Muscle of arm (tissue), 12 donors: Measurements from ENCODE around the gene NPPC. TPM values are rescaled to one million over a fixed set of nuclear protein-coding genes. Genes with fewer than 3 reads are reported as not detected.
"Not testable (repeated sequence)": the region's sequence is repeated elsewhere in the genome, so short reads cannot be mapped to it uniquely, and the experiment has no call there.

Experiments
- DNase-seq: peaks from one replicate; pipeline ENCODE4 v3.0.0-alpha.2; 2013
- polyA plus RNA-seq, 12 donors: library from polyadenylated mRNA; unstranded; fragments of 120-200 nt; gene quantifications; one replicate each; pipeline ENCODE4 v1.2.1, GENCODE V29; 2013; ENCODE audit not compliant: insufficient read length in 12 of 12

The NPPC gene
- polyA plus RNA-seq, 12 donors: 1.8 to 5.0 (median 2.7) TPM; not detected in 2

DNA sequence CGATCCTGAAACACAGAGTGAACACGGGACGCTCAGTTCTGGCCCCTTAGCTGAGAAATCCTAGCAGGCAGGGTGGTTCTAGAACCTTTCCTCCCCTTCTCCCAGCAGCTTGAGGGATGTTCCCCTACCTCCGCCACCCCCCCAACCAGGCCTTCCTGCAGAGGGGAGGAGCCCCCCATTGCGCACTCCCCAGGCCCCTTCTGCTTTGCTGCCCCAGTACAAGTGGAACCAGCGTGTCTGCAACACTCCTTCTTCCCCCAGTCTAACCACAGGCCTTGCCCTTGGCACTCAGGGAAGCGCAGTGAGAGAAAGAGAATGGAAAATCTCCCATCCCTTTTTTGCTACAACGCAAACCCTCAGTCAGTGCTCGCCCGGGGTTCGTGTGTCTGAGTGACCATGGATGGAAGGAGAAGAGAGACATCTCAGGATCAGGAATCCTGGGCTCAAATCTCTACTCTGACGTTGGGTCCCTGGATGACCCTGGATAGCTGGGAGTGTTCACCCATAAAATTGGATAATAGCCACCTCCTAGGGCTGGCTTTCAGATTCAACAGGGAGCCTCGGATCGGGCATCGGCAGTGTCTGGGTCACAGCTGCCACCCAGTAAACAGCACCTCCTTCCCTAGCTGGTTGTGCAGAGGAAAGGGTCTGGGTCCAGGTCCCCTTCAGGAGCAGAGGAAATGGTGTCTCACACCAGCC is 3.7 kb downstream of the NPPC start:
- no peak for DNase-seq

DNA sequence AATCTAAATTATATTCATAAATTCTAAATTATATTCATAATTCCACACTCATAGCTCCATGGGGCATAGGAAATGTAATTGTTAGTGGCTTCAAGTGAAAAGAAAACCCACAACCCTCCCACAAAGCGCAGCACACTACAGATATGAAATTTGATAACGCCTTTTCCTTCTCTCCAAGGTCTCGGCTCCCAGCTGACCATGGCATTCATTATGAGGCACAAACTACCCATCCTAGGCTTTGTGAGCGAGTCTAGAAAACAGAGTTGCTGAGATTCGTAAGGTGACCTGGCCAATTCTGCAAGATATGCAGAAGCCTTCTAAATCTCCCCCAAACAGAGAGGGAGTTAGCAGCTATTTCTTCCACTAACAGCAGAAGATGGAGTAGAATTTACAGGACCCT is 5.4 kb downstream of the NPPC start:
- no peak for DNase-seq

DNA sequence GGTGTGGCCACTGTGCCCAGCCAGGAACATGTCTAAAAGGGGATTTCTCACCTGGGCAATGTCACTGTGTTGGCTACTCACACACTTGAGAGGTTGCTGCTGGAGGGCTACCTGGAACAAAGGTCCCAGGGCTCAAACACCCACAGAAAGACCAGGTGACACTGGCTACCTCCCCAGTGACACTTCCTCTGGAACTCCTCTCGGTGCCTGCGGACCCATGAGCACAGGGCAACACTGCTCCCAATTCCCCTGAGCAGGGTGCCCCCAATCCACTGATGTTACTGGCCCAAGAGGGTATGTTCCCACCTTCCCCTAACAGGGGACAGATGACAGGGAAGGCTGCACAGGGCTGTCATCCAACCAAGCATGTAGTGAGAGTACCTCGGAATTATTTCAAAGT is 5.8 kb downstream of the NPPC start:
- no peak for DNase-seq

DNA sequence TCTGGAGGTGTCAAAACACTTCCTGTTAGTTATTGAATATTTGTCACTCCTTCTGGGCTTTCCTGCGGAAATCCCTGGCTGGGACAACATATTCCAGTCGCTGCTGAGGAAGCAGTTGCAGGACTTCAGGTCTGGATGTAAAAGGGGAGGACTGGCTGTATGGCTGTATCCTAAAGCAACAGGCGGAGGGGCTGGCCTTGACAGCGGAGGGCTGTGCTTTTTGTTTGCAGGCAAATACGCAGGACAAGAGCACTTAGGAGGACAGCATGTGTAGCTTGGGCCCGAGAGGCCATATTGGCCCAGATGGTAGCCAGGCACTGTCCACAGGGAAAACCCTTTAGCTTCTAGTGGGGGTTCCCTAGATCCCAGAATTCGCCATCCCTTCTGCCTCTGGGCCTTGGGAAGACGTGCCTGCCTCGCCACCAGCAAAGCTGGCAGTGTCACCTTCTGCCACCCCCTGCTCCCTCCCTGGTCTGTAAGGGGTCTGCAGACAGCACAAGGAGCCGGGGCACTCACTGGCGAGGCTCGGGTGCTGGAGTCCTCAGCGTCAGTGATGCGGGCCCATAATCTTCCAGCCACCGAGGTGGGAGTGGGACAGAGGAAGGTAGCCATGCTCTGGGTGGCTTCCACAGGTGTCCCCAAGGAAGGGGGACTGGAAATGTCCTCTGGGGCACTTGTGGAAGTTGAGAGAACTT is 6.7 kb downstream of the NPPC start:
- no peak for DNase-seq

DNA sequence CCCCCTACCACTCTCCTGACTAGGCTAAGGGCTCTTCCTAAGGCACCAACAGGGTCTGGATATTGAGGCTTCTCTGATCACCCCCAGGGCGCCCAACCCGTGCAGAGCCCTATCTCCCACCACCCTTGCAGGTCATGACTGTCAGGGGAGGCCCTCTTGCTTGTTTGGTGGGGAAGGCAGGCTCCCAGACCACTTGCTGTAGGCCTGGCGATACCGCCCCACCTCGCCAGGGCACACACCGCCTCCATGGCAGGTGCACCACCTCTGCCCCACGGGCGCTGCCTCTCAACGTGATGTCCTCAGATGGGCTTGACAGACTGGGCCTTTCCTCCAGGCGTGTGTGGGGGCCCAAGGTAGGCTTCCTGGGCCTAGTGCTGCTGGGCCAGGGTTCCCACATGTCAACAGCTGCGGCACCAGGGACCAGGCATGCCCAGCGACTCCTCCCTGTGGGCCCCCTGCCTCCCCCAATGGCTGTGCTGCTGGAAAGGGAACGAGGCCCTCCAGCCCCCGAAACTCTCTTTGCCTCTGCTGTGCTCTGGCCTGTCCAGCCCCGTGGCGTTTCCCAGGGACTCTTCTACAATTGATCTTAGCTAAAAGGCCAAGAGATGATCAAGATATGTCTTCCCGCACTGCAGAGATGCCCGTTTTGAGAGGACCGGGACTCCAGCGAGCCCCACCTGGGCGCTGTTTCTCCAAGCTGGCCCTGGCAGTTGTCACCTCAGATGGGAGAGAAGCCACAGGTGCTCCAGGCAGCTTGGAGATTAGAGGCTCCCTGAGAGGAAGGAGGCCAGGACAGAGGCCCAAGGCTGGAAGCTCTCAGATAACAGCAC is 7.5 kb downstream of the NPPC start:
- DNase-seq: no peak

DNA sequence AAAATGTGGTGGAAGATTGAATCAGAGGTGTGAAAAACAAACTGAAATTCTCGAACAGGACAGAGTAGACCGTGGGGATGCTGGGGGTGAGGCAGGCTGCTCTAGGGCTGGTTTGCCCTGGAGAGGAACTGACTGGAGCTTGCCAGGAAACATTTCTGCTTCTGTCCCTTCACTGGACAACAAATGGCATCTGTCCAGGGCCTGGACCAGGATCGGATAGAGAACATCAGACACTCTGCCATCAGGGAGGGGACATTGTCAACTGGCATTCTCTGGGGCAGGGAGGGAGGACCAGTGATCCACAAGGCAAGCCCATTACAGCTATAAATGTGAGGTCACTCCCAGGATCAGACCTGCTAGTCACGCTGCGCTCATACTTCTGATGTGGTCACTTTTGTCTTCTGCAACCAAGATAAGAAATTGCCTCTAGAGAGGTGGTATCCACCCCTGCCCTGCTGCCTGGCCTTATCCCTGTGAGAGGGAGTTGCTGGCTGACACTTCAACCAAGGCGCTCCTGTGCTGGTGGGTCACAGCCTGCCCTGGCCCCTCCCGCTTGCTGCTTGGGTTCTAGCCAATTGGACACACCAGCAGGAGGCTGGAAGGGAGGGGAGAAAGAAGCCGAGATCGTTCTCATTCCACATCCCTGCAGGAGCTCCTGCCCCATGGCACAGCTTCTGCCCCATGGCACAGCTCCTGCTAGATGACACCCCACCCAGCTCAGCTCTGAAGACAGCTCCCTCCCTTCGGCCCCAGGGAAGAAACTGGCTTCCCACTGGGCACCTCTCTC is 8.7 kb downstream of the NPPC start:
- DNase-seq: no peak

DNA sequence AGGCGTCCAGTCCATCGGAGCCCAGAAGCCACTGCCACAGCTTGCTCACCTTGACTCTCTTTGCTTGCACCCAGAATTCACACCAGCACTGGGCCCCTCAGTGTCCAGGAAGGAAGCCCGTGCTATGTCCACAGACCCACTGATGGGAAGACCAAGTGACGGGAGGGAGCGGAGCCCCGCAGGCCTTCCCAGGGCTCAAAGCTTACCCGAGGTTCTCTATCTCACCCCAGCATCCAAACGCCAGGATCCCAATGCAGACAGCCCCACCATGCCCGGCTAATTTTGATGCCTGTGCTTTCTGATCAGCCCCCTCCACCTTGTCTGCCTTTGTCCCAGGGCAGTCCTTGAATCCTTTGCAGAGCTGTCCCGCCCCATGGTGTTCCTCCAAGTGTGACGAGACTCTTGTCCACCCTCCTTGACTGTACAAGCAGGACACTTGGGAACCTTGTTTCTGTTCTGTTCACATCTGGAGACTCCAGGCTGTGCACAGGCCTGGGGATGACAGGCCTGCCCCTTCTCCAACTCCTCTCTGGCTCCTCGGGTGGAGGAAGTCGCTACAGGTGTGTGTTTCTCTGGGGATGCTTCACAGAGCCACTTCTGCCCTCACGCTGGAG is 12.0 kb downstream of the NPPC start:
- DNase-seq: no peak

DNA sequence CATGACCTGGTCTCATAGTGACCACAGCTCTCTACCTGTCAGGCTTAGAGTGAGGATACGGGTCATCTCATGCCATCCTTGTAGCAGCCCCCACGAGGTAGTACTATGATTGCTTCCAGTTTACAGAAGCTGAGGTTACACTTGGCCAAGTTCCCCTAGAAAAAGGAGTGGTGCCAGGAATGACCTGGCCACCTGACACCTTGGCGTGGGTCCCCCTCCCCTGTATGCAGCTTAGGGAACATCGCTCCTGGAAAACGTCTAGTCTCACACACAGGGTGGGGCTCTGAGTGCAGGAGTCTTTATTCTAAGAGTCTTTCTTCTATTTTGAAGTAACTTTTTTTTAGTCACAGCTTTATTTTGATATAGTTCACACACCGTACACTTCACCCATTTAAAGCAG is 14.8 kb downstream of the NPPC start:
- DNase-seq: no peak

DNA sequence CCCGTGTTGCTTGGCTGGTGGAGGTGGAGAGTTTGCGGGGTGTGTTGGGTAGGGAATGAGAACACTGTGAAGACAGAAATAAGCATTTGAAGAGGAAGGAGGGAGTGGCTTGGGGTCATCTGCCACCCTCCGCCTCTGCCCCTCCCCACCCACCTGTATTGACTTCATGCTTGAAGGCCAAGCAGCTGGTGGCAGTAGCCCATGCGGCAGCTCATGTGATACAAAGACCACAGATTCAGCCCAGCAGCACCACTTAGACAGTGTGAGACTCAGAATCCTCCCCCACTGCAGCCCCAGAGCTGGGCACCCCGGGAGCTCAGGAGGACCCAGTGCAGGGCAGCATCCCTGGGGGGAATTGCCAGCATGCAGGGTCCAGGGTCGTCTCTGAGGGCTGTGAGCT is 15.4 kb downstream of the NPPC start:
- no peak for DNase-seq

DNA sequence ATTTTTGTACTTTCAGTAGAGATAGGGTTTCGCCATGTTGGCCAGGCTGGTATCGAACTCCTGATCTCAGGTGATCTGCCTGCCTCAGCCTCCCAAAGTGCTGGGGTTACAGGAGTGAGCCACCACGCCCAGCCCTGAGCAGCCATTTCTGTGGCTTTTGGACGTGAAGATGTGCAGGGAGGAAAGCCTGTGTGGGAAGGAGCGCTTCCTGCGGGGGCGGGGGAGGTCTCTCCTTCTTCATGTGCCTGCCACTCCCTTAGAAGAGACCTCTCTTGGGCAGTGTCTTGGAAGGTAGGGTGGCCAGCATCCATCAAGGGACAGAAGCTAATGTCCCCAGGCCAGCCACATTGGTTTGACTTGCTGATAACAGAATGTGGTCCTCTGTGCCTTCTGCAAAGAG is 16.0 kb downstream of the NPPC start:
- not testable (repeated sequence) for DNase-seq

DNA sequence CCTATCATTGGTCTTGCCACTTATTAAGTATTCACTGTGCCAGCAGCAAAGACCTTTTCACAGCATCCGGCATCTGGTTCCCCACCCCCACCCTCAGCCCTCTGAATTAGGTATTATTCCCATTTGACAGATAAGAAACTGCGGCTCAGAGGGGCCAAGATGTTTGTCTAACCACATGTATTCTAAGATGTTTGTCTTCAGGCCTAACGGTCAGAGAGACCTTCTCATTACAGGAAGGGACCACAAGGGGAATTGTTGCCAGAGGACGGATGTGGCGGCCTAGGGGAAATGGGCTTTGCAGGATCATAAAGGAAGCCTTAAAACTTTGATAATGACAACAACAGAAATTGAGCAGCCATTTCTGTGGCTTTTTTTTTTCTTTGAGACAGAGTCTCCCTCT is 16.6 kb downstream of the NPPC start:
- no peak for DNase-seq

DNA sequence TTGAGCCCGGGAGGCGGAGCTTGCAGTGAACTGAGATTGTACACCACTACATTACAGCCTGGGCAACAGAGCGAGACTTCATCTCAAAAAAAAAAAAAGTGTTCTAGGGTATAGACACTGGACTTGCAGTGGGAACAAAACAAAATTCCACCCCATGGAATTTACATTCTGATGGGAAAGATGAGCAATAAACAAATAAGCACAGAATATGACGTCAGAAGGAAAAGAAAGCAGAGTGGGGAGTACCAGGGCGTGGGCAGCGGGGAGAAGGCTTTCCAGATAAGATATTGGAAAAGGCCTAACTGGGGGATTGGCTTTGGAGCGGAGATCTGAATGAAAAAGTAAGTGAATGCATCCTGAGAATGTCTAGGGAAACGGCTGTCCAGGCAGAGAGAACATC is 17.6 kb downstream of the NPPC start:
- no peak for DNase-seq

DNA sequence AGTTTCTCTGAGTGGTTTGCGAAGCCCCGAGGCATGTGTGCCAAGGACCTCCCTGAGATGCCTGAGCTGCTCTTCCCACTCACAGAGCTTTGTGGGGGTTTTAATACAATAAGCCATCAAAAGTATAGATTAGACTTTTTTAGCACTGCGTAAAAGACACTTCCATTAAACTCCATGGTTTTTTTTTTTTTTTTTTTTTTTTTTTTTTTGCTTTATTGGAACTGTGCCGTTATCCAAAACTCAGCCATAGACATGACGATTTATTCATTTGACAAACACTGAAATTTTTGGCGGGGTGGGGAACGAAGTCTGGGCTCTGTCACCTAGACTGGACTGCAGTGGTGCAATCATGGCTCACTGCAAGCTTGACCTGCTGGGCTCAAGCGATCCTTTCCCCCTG is 18.4 kb downstream of the NPPC start:
- DNase-seq: no peak

DNA sequence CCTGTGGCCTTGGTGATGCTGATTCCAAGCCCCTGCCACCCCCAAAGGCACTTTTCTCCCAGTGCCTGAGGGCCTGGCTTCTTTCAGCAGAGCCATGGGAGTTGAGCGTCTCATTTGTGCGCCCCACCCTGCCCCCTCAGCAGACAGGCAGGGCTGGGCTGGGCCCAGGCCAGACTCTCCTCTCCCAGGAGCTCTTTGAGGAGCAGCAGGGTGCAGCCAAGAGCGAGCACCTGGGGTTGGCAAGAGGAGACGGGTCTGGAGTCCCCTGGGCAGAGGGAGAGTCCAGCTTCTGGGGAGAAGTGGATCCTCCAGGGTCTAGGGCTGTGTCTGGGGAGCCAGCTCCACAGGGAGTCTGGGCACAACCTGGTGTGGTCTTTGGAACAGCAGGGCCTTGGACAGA is 21.2 kb downstream of the NPPC start:
- no peak for DNase-seq

DNA sequence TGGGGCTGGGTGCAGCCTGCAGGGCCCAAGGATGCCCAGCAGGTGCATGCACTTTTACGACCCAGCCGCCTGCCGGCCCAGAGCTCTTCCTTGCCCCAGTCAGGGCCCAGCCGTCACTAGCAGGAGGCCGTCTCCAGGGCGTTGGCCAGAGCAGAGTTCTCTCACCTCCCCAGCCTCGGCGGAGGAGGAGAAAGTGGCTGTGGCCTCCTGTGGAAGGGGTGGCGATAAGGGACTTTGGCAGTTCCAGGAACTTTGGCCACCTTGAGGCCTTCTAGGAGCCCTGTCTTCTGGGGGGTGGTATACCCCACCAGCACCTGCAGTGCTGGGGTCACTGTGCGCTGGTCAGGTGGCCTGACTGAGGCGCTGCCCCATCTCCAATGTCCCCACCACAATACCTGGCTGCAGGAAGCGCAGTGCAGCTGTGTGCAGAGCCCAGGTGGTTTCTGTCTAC is 22.0 kb downstream of the NPPC start:
- DNase-seq: no peak

DNA sequence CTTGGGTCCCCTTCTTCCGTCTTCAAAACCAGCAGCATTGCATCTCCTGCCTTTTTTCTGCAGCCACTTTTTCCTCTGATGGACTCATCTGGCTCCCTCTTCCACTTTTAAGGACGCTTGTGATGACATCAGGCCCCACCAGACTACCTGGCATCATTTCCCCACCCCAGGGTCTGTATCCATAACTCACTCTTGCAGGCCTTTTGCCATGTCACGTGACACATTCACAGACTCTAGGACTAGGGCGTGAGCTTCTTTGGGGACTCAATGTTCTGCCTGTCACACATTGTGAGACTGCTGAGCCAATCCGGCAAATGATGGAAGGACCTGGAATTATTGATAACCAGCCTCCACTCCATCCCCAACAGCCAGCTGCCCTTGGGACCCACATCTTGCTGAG is 23.6 kb downstream of the NPPC start:
- no peak for DNase-seq

DNA sequence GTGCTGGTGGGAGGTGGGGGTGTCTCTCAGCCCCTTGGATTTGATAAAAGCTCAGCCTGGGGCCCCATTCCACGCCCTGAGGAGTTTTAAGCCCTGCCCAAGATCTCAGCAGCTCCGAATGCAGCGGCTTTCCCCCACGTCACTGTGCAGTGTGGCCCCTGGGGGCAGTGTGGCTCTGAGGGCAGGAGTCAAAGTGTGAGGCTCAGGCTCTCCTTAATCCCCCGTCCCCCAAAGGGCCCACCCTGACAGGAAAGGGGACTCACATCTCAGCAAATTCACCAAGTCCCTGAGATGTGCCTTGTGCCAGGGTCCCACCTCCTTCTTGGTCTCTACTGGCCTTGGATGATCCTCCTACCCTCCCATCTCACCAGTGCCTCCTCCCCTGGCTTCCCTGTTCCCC is 25.2 kb downstream of the NPPC start:
- no peak for DNase-seq

DNA sequence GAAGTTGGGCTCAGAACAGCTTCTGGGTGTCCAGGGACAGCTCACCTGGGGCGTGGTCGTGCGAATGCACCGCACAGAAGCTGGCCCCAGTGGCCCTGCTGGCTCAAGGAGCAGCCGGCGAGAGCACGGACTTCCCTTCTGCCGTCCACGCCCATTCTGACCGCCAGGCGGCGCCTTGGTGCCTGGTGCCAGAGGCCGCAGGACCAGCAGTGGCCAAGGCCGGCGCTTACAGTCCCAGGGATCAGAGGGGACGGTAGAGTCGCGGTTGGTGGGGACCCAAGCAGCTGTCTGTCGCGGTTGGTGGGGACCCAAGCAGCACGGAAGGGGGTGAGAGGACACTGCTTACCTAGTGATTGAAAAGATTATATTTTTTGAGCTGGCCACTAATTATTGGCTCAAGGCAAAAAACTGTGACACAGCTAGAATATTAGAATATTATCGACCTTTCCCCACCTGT is 25.7 kb downstream of the NPPC start:
- peak; percentile 33 for DNase-seq

DNA sequence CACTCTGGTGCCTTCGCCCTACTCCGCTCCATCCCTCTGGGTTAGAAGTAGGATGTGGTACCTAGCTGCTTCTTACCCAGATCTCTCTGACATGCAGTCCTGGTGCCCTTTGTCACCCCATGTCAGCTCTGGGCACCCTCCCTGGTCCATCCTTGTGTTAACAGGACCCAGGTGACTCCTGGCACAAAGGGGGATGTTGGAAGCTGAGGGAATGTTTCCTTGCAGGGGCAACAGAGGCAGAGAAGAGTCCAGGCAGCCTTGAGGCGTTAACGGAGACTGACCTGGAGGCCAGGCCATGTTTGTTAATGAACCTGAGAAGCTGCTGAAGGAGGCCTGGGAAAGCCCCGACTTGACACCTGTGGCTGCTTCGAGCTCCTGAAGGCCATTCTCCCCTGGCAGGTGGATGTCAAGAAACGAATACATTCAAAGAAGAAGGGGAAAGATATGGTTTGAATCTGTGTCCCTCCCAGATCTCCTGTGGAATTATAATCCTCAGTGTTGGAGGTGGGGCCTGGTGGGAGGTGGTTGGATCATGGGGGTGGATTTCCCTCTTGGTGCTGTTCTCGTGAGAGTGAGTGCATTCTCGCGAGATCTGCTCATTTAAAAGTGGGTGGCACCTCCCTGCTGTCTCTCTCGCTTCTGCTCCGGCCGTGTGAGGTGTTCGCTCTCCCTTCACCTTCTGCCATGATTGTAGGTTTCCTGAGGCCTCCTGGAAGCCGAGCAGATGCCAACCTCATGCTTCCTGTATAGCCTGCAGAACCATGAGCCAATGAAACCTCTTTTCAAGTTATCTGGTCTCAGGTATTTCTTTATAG is 31.4 kb downstream of the NPPC start:
- DNase-seq: no peak

DNA sequence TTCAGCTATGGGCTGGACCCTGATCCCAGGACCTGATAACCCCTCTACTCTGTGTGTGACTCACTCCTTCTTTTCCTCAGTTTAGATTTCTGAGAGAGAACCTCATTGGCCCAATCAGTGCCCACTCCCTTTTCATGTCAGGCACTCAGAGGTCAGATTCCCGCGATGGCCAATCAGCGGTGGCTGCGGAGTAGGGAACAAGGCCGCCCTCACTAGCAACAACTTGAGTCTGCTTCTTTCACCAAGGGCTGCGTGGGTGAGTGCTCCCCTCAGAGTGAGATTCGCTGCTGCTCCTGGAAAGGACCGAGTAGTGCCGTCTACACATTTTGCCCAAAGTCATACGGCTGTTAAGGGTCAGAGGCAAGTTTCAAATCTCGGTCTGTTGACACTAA is 34.7 kb downstream of the NPPC start:
- no peak for DNase-seq
